ENCODE measurements around the gene AP3S1.
"Not testable (repeated sequence)": the region's sequence is repeated elsewhere in the genome, so short reads cannot be mapped to it uniquely, and the experiment has no call there.

AP3S1 gene

DNA sequence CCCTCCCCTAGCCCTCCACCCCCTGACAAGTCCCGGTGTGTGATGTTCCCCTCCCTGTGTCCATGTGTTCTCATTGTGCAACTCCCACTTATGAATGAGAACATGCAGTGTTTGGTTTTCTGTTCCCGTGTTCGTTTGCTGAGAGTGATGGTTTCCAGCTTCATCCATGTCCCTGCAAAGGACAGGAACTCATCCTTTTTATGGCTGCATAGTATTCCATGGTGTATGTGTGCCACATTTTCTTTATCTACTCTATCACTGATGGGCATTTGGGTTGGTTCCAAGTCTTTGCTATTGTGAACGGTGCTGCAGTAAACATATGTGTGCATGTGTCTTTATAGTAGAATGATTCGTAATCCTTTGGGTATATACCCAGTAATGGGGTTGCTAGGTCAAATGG is 35.6 kb downstream of the AP3S1 start:
- DNase-seq = not testable (repeated sequence)

DNA sequence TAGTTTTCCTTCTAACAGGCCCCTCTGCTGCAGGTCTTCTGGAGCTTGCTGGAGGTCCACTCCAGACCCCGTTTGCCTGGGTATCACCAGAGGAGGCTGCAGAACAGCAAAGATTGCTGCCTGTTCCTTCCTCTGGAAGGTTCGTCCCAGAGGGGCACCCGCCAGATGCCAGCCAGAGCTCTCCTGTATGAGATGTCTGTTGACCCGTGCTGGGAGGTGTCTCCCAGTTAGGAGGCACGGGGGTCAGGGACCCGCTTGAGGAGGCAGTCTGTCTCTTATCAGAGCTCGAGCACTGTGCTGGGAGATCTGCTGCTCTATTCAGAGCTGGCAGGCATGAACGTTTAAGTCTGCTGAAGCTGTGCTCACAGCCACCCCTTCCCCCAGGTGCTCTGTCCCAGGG is 40.7 kb downstream of the AP3S1 start:
- DNase-seq = not testable (repeated sequence)

DNA sequence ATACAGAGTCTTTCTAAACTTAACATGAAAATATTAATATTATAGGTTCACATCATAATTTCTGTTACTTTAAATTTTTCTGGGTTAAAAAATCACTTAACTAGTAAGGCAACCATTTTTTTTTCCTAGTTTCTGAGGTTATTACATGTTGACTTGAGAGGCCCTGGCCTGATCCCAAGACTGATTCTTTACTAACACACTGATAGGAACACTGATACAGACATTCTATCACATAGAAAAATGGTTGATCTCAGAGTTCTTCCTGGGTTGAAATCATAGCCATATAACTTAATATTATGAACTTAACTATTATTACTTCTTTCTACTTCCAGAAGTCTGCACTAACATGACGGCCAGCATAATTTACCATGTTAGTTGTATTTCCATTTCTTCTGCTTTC is 43.0 kb downstream of the AP3S1 start:
- DNase-seq = no peak

DNA sequence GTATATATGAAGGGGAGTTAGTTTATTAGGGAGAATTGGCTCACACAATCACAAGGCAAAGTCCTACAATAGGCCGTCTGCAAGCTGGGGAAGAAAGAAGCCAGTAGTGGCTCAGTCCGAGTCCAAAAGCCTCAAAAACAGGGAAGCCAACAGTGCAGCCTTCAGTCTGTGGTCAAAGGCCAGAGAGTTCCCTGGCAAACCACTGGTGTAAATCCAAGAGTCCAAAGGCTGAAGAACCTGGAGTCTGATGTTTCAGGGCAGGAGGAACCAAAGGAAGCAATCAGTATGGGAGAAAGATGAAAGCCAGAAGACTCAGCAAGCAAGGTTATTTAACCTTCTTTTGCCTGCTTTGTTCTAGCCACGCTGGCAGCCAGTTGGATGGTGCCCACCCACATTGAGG is 43.5 kb downstream of the AP3S1 start:
- DNase-seq = not testable (repeated sequence)

DNA sequence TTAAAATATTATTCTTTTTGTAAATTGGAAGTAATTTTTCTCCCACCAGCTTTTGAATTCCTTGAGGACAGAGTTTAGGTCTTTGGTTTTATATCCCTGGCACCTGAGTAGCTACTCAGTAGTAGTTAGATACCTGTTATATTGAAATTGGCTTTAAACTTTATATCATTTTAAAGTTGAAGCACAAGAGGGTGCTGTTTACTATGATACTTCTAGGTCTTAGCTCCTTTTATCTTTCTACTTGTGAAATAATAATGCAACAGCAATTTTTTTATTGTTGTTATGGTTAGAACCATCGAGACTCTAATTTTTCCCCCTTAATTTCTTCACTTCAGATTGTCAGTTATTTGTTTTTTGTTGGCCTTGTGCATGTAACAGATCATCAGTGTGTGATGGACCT is 46.3 kb downstream of the AP3S1 start:
- peak in 1 of 2 experiments; percentile 1 for DNase-seq

DNA sequence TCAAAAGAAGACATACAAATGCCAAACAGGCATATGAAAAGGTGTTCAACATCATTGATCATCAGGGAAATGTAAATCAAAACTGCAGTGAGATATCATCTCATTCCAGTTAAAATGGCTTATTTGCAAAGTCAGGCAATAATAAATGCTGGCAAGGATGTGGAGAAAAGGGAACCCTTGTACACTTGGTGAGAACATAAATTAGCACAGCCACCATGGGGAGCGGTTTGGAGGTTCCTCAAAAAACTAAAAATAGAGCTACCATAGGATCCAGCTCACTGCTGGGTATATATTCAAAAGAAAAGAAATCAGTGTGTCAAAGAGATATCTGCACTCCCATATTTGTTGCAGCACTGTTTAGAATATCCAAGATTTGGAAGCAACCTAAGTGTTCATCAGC is 50.3 kb downstream of the AP3S1 start:
- DNase-seq = no peak

DNA sequence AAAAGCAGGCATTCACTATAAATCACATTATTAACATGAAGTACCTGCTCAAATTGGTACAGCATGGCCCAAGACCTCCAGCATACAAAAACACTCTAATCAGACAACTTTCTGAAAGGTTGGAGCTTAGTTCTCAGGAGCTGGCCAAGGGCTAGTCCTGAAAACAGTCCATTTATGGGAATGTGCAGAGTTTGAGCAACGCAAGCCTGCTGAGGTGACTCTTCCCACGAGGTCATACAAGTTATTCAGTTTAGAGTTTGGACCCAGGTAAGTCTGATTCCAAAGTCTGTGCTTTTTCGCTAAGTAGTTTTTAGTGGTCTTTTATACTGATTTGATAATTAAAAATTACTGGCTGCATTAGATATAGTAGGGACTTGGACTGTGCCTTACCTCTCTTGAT is 52.6 kb downstream of the AP3S1 start:
- no peak for DNase-seq

DNA sequence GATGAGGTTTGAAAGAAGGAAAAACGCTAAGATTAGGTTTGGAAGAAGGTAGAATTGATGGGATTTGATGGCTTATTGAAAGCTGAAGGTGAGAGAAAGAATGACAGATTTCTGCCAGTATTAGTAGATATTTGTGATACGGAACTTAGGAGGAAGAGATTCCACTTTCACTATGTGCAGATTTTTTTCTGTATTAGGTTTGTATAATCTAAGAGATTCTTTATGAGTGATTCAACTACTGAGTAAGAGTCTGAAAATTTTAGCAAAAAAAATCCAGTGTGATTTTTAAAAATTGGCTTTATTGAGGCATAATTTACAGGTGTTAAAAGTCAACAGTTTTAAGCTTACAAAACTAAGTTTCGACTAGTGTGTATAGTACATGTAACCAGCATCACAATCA is 54.1 kb downstream of the AP3S1 start:
- DNase-seq = no peak

DNA sequence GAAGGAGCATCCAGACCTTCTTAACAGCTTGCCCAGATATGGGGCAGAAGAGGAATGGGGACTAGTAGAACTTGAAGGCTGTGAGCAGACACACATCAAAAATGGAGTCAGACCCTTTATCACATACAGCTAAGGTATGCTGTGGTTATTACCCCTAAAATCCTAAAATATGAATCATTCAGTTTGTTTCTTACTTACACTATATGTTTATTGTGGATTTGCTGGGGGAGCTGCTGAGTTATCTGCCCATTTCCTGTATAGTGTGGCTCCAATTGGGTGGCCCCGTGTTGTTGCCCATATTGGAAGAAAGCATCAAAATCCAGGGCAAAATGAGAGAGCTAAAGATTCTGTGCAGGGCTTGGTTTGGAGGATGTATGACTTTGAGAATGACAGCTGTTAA is 56.9 kb downstream of the AP3S1 start:
- DNase-seq = no peak

DNA sequence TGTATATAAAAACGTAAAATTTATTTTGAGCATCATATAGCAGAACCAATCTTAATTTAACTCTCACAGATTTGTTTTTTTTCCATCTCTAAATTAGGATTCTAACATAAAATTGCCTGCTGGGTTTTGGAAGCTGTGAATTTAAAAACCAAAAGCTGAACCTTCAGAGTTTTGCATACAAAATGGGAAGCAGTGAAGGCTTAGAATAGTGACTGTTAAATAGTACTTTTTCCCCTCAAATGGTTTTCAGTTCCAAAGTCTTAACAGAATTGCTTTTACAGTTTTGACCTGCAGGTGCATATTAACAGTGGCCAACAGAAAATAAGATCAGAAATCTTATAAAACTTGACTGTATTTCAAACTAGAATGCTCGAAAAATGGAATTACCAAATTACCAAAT is 65.4 kb downstream of the AP3S1 start:
- DNase-seq = no peak

DNA sequence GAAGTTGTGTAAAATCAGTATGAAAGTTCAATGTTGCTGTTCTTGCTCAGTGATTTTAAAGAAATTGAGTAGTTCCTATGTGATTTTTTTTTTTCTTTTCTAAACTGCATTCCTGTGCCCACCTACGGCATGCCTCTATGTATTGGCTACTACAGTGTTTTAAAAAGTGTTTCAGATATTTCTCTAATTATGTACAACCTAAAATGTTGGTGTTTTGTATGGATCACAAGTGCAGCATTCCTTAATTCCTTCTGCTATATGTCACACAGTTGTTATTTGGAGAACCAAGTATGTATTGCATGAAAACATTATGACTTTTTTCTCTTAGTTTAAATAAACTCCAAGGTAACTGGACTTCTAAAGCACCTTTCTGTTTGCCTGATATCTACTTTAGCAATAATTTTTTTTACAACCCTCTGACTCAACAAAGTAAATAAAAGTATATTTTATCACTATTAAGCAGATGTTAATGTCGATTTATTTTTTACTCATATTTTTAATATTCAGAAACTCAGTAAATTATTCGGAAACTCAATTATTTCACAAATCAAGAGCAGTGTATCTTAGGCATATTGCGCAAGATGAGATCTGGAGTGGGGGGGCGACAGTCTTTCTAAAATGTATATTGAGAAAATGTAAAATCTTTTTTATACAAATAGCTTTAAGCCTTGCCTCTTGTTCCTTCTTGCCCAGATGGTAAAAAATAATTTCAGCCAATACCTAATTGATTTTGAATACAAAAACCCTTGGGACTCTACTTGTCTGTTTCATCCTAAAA is 72.1 kb downstream of the AP3S1 start:
- DNase-seq = not testable (repeated sequence)

DNA sequence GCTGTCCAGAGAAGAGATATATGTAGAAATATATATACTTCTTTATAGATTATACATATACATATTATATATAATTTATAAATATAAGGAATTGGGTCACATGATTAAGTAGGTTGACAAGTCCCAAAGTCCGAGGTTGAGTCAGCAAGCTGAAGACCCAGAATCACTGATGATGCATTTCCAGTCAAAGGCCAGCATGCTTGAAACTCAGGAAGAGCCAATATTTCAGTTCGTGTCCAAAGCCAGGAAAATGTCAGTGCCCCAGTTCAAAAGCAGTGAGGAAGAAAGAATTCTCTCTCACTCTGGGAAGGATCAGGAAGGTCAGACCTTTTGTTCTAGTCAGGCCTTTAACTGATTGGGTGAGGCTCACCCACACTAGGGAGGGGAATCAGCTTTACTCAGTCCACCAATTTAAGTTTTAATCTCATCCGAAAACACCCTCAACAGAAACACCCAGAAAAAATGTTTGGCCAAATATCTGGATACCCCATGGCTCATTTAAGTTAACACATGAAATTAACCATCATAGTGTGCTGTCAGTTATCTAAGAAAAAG is 78.5 kb downstream of the AP3S1 start:
- no peak for DNase-seq

DNA sequence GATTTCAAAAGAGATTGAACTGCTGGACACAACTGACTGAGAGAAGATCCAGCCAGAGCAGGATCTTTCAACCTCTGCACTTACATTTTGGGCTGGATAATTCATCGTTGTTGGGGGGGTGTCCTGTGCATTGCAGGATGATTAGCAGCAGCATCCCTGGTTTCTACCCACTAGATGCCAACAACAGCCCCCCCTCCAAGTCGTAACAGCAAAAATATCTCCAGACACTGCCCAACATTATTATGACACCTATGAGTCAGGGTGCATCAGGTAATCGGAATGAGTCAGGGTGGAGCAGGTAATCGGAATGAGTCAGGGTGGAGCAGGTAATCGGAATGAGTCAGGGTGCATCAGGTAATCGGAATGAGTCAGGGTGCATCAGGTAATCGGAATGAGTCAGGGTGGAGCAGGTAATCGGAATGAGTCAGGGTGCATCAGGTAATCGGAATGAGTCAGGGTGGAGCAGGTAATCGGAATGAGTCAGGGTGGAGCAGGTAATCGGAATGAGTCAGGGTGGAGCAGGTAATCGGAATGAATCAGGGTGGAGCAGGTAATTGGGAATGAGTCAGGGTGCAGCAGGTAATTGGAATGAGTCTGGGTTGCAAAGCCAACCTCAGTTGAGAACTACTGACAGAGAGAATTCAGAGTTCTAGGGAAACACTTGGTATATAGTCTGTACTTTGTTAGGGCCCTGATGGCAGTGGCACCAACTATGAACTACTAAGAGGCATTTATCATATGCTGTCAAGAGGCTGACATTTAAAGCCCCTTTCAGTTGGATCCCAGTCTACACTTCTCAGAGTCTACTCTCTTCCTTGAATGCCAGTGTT is 87.1 kb downstream of the AP3S1 start:
- not testable (repeated sequence) for DNase-seq

DNA sequence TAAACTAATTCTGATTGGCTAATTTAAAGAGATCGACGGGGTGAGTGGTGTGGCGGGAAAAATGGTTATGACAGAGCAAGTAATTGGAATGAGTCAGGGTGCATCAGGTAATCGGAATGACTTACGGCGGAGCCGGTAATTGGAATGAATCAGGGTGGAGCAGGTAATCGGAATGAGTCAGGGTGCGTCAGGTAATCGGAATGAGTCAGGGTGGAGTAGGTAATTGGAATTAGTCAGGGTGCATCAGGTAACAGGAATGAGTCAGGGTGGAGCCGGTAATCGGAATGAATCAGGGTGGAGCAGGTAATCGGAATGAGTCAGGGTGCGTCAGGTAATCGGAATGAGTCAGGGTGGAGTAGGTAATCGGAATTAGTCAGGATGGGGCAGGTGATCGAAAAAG is 88.4 kb downstream of the AP3S1 start:
- DNase-seq = not testable (repeated sequence)

DNA sequence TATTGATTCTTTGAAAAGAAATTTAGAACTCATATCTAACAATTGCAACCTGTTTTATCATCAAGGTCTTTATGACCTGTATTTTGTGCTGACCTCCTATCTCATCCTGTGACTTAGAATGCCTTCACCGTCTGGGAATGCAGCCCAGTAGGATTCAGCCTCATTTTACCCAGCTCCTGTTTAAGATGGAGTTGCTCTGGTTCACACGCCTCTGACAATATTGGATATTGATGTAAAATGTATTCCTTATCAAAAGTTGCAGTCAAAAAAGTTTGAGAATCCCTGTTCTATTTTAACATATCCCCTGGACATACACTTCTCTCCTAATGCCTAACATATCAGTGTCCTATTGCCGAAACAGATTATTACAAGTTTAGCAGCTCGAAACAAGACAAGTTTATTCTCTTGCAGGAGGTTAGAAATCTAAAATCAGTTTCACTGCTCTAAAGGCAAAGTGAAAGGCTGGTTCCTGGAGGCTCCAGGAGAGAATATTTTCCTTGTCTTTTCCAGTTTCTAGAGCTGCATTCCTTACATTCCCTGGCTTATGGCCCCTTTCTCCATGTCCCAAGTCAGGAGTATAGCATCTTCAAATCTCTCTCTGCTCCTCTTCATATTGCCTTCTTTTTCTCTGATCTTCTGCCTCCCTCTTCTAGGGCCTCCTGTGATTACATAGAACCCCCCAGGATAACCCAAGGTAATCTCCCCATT is 89.0 kb downstream of the AP3S1 start:
- no peak for DNase-seq

DNA sequence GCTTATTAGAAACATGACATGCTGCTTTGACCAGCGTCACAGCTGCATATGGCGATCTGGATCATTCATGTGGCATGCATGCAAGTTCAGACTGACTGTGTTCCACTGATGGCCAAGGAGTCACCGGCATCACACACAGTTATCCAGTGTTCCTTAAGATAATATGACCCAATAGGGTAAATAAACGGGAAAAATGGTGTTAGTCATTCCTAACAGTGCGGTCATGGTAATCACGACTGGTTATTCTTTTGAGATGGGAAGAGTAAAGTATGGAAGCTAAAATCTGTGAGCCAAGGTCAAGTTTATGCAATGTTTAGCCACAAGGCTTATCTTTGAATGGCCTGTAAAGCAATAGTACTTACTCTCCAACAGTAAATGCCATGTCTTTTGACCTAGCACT is 91.3 kb downstream of the AP3S1 start:
- no peak for DNase-seq

DNA sequence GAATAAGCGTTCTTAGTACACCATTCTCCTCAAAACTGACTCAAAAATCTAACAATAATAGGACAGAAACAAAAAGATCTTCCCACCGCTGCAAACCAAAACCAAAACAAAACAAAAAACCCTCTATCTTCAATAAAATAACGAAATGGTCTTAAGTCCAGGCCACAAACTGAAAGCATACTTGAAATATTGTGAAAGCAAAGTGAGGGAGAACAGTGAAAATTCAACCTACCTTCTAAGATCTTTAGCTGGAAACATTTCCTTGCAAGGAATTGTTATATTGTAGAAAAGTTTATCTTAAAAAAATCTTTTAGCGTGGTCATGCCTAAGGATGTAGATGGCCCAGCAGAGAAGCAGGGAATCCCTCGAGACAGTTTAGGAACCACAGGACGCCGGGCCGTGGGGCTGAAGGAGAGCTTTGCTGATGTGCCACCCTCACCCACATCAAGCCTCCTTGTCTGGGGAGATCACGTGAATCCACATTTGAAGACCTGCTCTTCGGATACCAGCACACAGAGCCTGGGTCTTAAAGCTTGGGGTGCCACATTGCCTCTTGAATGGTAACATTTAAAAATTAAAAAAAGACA is 92.7 kb downstream of the AP3S1 start:
- no peak for DNase-seq

DNA sequence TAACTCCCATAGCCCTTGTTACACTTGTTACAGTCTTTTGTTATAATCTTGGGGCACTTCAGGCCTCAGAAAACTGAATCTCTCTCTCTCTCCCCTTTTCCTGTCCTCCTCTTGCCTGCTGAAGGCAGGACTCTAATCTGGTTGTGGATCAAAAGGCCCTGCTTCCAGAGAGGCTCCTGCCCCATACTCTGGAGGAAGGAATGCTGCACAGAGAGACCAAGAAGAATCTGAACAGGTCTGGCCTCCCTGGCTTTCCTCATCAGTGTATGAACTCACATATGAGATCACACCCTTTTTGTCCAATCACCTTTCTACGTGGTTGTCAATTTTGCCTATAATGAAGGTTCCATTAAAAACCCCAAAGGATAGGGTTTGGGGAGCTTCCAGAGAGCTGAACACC is 94.3 kb downstream of the AP3S1 start:
- DNase-seq = no peak

DNA sequence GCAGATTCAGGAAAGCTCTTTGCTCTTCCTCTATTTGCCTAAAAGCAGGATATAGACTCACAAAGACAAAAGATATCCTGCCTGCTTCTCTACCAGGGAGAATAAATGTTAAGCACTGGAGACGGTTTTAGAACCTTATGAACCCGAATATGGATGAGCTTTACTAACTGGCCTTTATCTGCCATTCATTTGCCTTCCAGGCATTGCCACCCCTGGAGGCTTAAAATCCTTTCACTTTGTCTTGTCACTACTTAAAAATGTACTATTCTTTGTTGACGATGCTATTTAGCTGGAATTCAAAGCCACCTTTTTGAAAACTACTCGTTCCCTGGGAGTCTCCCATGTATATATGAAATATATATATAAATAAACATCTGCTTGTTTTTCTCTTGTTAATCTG is 97.3 kb downstream of the AP3S1 start:
- DNase-seq = no peak

DNA sequence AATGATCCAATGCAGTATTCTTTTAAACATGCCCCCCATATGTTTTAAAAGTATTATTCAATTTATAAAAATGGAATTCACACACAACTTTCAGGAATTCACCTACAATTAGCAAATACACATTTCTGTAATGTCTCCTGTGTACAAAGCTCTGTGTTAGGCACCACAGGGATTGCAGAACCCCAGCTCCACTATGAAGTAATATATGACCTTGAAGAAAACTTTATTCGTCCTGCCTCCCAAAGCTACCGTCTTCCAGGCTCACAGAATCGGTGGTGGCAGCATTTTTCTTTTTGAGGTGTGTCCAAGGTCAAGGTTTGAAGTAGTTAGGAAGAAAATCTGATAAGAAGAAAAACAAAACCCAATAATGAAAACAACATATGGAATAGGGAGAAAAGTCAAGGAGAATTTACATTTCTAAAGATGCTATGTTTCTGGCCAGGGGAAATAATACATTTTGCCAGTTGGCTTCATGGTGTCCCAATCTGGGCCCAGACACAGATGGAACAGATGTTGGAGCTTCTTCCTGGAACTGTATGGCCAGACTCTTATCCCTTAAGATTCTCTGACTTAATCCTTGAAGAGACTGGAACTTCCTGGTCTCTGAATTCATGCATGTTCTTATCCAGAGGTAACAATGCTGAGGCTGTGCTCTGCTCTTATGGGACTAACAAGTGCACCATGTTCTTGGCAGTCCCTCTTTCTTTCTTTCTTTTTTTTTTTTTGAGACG is 98.5 kb downstream of the AP3S1 start:
- peak in 1 of 2 experiments; percentile 16 for DNase-seq

DNA sequence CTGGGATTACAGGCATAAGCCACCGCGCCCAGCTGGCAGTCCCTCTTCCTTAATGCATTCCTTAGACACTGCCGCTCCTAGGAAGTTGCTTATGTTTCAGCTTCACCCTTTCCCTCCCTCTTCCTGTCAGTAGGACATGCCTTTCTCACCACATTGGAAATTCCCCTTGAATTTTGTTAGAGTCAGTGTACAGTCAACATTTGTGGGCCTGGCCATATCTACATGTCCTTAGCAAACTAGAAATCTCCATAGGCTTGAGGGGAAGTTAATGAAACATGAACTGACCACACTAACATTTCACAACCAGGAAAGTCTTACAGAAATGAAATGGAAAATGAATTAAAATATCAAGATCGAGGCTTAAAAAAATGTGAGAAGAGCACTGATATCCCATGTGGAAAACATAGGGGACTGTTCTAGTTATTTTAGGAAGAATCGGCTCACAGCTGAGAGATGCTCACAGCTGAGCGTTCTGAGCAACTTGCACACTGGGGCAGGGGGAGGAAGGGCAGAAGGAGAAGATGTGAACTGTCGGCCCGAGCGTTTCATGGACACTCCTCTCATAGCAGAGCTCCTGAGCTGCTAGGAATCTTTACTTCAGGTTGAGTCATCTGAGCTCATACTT is 99.4 kb downstream of the AP3S1 start:
- DNase-seq = no peak

DNA sequence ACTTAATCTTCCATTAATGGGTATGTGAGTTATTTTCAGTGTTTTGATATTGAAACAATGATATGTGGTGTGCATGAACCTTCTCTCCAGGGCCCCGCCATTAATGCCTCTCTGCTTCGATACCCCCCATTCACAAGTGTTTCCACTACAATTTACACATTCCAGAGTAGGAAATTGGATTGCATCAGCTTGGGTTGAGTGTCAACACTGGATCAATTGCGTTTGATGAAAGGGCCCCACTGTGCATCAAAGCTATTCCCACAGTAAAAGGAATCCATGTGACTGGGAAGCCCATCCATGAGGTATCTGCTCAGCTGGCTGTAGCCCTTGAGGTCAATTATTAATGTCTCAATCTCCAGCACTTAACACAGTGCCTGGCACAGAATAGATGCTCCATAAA is 102.8 kb downstream of the AP3S1 start:
- no peak for DNase-seq
